ENCODE results near the gene STAMBPL1. TPM values are rescaled to one million over a fixed set of nuclear protein-coding genes. Genes with fewer than 3 reads are reported as not detected.

Gene STAMBPL1
- polyA plus RNA-seq, 1 of the 3 experiments (the other 2 are of a cell fraction): 25.1 TPM

- Histone ChIP-seq H2AFZ (ENCODE audit: low read depth) (no peak overlapping the region), H3K9me2 (no peaks in the 10 kb centered on the region), H3K27ac (ENCODE audit: low read depth in 2 of 2, low read length in 1 of 2) (no peak overlapping the region), H3K4me1 (ENCODE audit: control insufficient read depth in 1 of 2, insufficient read depth in 2 of 2, low read depth in 1 of 2, low read length in 1 of 2) (no peaks in the 10 kb centered on the region; a peak in 1 of 4 replicates), H3K27me3 (ENCODE audit: insufficient read depth) (no peaks in the 10 kb centered on the region), H3K9ac (no peak overlapping the region), H3F3A (replicated peaks; ENCODE audit: insufficient read depth) (no peaks in the 10 kb centered on the region), H4K20me1 (ENCODE audit: insufficient read depth) (no peaks in the 10 kb centered on the region), H3K79me2 (ENCODE audit: insufficient read depth) (no peaks in the 10 kb centered on the region), H3K9me3 (no peaks in the 10 kb centered on the region), H3K36me3 (replicated peaks in 1 of 2; ENCODE audit: control insufficient read depth in 1 of 2, insufficient read depth in 2 of 2, low read length in 1 of 2) (no peaks in the 10 kb centered on the region), H3K4me3 (ENCODE audit: low read depth in 2 of 2, low read length in 1 of 2) (no peak overlapping the region), H3K4me2 (no peak overlapping the region)
- 100% methylated on average over 2 of the region's 2 CpGs for WGBS (ENCODE audit: low lambda C conversion rate)
- TF ChIP-seq POLR2AphosphoS5 (IDR thresholded peaks at IDR 0.05; ENCODE audit: low read depth, low read length) (no peak), MXI1 (IDR thresholded peaks at IDR 0.05; ENCODE audit: low read depth, low read length) (no peak), NRF1 (IDR thresholded peaks at IDR 0.05; ENCODE audit: low read depth, low read length) (no peak), MEF2A (IDR thresholded peaks at IDR 0.05; ENCODE audit: borderline replicate concordance, low read depth) (no peak), TCF12 (IDR thresholded peaks at IDR 0.05) (no peak), JUND (IDR thresholded peaks at IDR 0.05) (no peak), RAD21 (IDR thresholded peaks at IDR 0.05; ENCODE audit: low read length) (no peak), MAX (IDR thresholded peaks at IDR 0.05; ENCODE audit: low read depth) (no peak)
- no peak for DNase-seq
- CTCF ChIA-PET: no interaction called here
- POLR2A ChIA-PET: no interaction called here
Measured at GRCh38 chr10:88866454-88866853, 13.6 kb upstream of the STAMBPL1 start.

DNA sequence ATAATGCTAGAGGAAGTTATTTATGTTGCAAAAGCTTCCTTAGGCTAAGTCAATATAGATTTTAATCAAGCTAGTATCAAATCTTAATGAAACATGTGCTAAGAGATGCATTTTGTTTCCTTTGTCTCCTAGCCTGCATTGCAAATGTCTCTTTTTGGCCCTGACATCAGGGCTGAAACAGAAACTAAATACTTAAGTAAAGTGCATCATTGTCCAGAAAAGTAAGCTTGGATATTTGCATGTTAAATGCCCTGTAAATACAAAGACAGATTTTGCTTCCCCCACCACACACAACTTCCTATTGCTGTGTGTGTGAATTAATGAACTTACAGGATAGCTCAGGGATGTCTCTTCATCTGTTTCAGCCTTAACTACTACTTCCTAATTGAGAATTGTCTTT is 10.0 kb upstream of the STAMBPL1 start:
- CTCF ChIA-PET: interaction anchor here (0.7 to 2.7 kb wide), 6 partner anchors 9 to 64 kb away, joined by 3 to 15 read pairs (median 6); no protein-coding TSS in a partner anchor
- TF ChIP-seq IRF3 (IDR thresholded peaks at IDR 0.05; ENCODE audit: low read depth, low read length) (no peak), TEAD4 (IDR thresholded peaks at IDR 0.05; ENCODE audit: borderline replicate concordance, insufficient read depth) (no peak), GABPA (IDR thresholded peaks at IDR 0.05; ENCODE audit: low read depth) (no peak), USF1 (IDR thresholded peaks at IDR 0.05; ENCODE audit: borderline replicate concordance, low read depth) (no peak), MXI1 (IDR thresholded peaks at IDR 0.05; ENCODE audit: low read depth, low read length) (no peak), SMC3 (IDR thresholded peaks at IDR 0.05; ENCODE audit: low read depth, low read length) (no peak), YY1 (IDR thresholded peaks at IDR 0.05; ENCODE audit: low read depth) (no peak)
- TF ChIP-seq, protein P1, sequence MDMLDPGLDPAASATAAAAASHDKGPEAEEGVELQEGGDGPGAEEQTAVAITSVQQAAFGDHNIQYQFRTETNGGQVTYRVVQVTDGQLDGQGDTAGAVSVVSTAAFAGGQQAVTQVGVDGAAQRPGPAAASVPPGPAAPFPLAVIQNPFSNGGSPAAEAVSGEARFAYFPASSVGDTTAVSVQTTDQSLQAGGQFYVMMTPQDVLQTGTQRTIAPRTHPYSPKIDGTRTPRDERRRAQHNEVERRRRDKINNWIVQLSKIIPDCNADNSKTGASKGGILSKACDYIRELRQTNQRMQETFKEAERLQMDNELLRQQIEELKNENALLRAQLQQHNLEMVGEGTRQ (IDR thresholded peaks at IDR 0.05; ENCODE audit: borderline replicate concordance, low read depth, low read length): no peak

More for the DNA sequence above, 10.0 kb upstream of the STAMBPL1 start:
- no peak overlapping the region for H3K4me3 ChIP-seq (ENCODE audit: low read depth in 2 of 2, low read length in 1 of 2)
- no peak overlapping the region for H3K4me2 ChIP-seq
- no peaks in the 10 kb centered on the region for H3K9me2 ChIP-seq
- no peaks in the 10 kb centered on the region for H3K79me2 ChIP-seq (ENCODE audit: insufficient read depth)
- H3K4me1 ChIP-seq (ENCODE audit: control insufficient read depth in 1 of 2, insufficient read depth in 2 of 2, low read depth in 1 of 2, low read length in 1 of 2): peaks cover 0 to 6% of the 10 kb centered on the region in 2 experiments; a peak in 2 of 4 replicates
- POLR2A ChIA-PET: no interaction called here
- H3K36me3 ChIP-seq (replicated peaks in 1 of 2; ENCODE audit: control insufficient read depth in 1 of 2, insufficient read depth in 2 of 2, low read length in 1 of 2): no peaks in the 10 kb centered on the region
- H3K9me3 ChIP-seq: no peaks in the 10 kb centered on the region
- no peak overlapping the region; the same call in 1 of the 2 replicates for H2AFZ ChIP-seq (ENCODE audit: low read depth)
- no peak overlapping the region for H3K9ac ChIP-seq
- DNase-seq: no peak
- no peaks in the 10 kb centered on the region for H4K20me1 ChIP-seq (ENCODE audit: insufficient read depth)
- no peak overlapping the region for H3K27ac ChIP-seq (ENCODE audit: low read depth in 2 of 2, low read length in 1 of 2)
- no peaks in the 10 kb centered on the region for H3K27me3 ChIP-seq (ENCODE audit: insufficient read depth)
- H3F3A ChIP-seq (replicated peaks; ENCODE audit: insufficient read depth): no peaks in the 10 kb centered on the region

All from SK-N-SH (cell line).